OCI-LY3 (cell line): ENCODE results near the gene CNTN1.

ENCODE experiments used
- H2AFZ ChIP-seq: fragments of 200-600, 300-600 bp; shearing (Covaris generic); 2 replicates; pipeline ENCODE4 v1.6.0; 2014; ENCODE audit warnings: antibody characterized with exemption, low read depth, low read length
- H3K27ac ChIP-seq: fragments of 200-600, 300-600 bp; sonication (generic); 2 replicates; pipeline ENCODE4 v1.5.1; 2014; ENCODE audit warnings: mild to moderate bottlenecking, low read length, moderate library complexity, mixed read lengths
- H3K27me3 ChIP-seq: fragments of 200-600, 300-600 bp; sonication (generic); 2 replicates; pipeline ENCODE4 v1.6.1; 2014; ENCODE audit warnings: low read depth, low read length, mixed read lengths
- H3K36me3 ChIP-seq: fragments of 200-600, 300-600 bp; sonication (generic); replicated peaks from 2 replicates; pipeline ENCODE3; 2014; ENCODE audit warnings: low read depth, low read length, mixed read lengths
- H3K4me1 ChIP-seq: fragments of 300-600, 200-600 bp; sonication (generic); 2 replicates; pipeline ENCODE4 v1.6.1; 2014; ENCODE audit warnings: low read length, mixed read lengths
- H3K4me2 ChIP-seq: fragments of 200-600, 300-600 bp; sonication (generic); 2 replicates; pipeline ENCODE4 v1.6.1; 2014; ENCODE audit warnings: low read length, mixed read lengths
- H3K4me3 ChIP-seq: fragments of 300-600, 200-600 bp; sonication (generic); 2 replicates; pipeline ENCODE4 v1.5.1; 2014; ENCODE audit warnings: antibody characterized with exemption, mild to moderate bottlenecking, low read length, moderate library complexity
- H3K79me2 ChIP-seq: fragments of 300-600, 200-600 bp; shearing (Covaris generic); 2 replicates; pipeline ENCODE4 v1.6.1; 2014; ENCODE audit warnings: mild to moderate bottlenecking, low read length, mixed read lengths
- H3K9ac ChIP-seq: fragments of 300-600, 200-600 bp; shearing (Covaris generic); 2 replicates; pipeline ENCODE4 v1.6.0; 2014; ENCODE audit warnings: mild to moderate bottlenecking, low read length, moderate library complexity
- H3K9me3 ChIP-seq: fragments of 200-600, 300-600 bp; shearing (Covaris generic); 2 replicates; pipeline ENCODE4 v1.6.1; 2014; ENCODE audit warnings: low read length, mixed read lengths; ENCODE audit not compliant: insufficient read depth
- H4K20me1 ChIP-seq: fragments of 200-600, 300-600 bp; sonication (generic); 2 replicates; pipeline ENCODE4 v1.6.1; 2016; ENCODE audit warnings: low read length, mixed read lengths; ENCODE audit not compliant: insufficient read depth
- CTCF ChIP-seq: fragments of 200-600, 300-600 bp; sonication (generic); IDR thresholded peaks from 2 replicates; pipeline ENCODE4 v1.5.1; 2014; ENCODE audit warnings: antibody characterized with exemption, low read length, low read depth
- EZH2phosphoT487 ChIP-seq: fragments of 200-600 bp; shearing (Covaris generic); IDR thresholded peaks from 2 replicates; pipeline ENCODE4 v1.6.1; 2018; ENCODE audit warnings: antibody characterized with exemption, mixed run types, low read depth

The CNTN1 gene

GRCh38 chr12:40834321-40834720 is 142.1 kb downstream of the CNTN1 start:
- H3K27ac ChIP-seq = no peak overlapping the region
- no peaks in the 10 kb centered on the region for H4K20me1 ChIP-seq
- no peaks in the 10 kb centered on the region for H3K79me2 ChIP-seq
- no peak overlapping the region for H2AFZ ChIP-seq
- TF ChIP-seq EZH2phosphoT487 (no peak), CTCF (no peak)
- no peak overlapping the region for H3K4me2 ChIP-seq
- H3K36me3 ChIP-seq = no peaks in the 10 kb centered on the region
- no peaks in the 10 kb centered on the region for H3K9me3 ChIP-seq
- H3K9ac ChIP-seq = no peak overlapping the region
- no peaks in the 10 kb centered on the region for H3K27me3 ChIP-seq
- H3K4me1 ChIP-seq = no peaks in the 10 kb centered on the region
- no peak overlapping the region for H3K4me3 ChIP-seq

DNA sequence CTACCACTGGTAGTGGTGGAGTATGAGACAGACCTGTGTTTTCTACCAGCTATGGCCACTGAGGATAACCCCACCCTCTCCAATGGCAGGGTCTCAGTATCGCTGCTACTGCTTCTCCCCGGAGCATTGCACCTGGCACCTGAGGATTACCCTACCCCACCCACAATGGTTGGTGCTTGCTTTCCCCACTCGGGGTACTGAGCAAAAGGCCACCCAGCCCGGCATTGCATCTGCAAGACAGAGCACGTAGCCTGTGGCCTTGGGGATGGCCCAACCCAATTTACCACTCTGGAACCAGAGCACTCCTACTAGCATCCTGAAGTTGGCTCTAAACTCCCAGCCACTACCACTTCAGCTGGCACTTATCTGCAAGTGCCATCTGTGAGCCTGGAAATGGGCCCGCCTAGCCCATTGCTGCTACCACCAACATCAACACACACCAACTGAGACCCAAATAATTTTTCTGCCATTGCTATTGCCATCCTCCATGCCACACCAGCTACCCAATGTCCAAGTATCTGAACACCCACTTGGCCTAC is 145.7 kb downstream of the CNTN1 start:
- no peaks in the 10 kb centered on the region for H3K9me3 ChIP-seq
- H3K4me2 ChIP-seq = no peak overlapping the region
- H3K79me2 ChIP-seq = no peaks in the 10 kb centered on the region

GRCh38 chr12:40843495-40843894 is 151.3 kb downstream of the CNTN1 start:
- H4K20me1 ChIP-seq = no peaks in the 10 kb centered on the region
- no peak for TF ChIP-seq EZH2phosphoT487
- TF ChIP-seq CTCF = no peak
- no peak overlapping the region for H3K9ac ChIP-seq
- no peak overlapping the region for H3K4me3 ChIP-seq
- H3K79me2 ChIP-seq = no peaks in the 10 kb centered on the region
- H3K27me3 ChIP-seq = no peaks in the 10 kb centered on the region
- H3K27ac ChIP-seq = no peak overlapping the region
- H3K36me3 ChIP-seq = no peaks in the 10 kb centered on the region
- H3K4me2 ChIP-seq = no peak overlapping the region
- no peak overlapping the region for H2AFZ ChIP-seq
- H3K9me3 ChIP-seq = no peaks in the 10 kb centered on the region
- no peaks in the 10 kb centered on the region for H3K4me1 ChIP-seq

More for the DNA sequence above, 145.7 kb downstream of the CNTN1 start:
- H3K36me3 ChIP-seq = no peaks in the 10 kb centered on the region
- no peaks in the 10 kb centered on the region for H4K20me1 ChIP-seq
- H3K9ac ChIP-seq = no peak overlapping the region
- no peak overlapping the region for H3K4me3 ChIP-seq
- H3K27me3 ChIP-seq = no peaks in the 10 kb centered on the region
- no peak overlapping the region for H2AFZ ChIP-seq
- H3K4me1 ChIP-seq = no peaks in the 10 kb centered on the region
- no peak for TF ChIP-seq EZH2phosphoT487
- H3K27ac ChIP-seq = no peak overlapping the region

GRCh38 chr12:40853221-40853620 is 161.0 kb downstream of the CNTN1 start:
- no peaks in the 10 kb centered on the region for H3K79me2 ChIP-seq
- H3K9ac ChIP-seq = no peak overlapping the region
- no peaks in the 10 kb centered on the region for H3K36me3 ChIP-seq
- H2AFZ ChIP-seq = no peak overlapping the region
- H3K4me3 ChIP-seq = no peak overlapping the region
- H3K27me3 ChIP-seq = no peaks in the 10 kb centered on the region
- no peaks in the 10 kb centered on the region for H4K20me1 ChIP-seq
- no peak overlapping the region for H3K27ac ChIP-seq
- no peak overlapping the region for H3K4me2 ChIP-seq
- no peaks in the 10 kb centered on the region for H3K4me1 ChIP-seq
- H3K9me3 ChIP-seq = no peaks in the 10 kb centered on the region
- TF ChIP-seq EZH2phosphoT487 (no peak), CTCF (no peak)
